Measurements from ENCODE around the gene CD3E. TPM values are rescaled to one million over a fixed set of nuclear protein-coding genes. Genes with fewer than 3 reads are reported as not detected.

The CD3E gene
- total and polyA plus RNA-seq, 2 experiments from 2014 or later, result not detected

DNA sequence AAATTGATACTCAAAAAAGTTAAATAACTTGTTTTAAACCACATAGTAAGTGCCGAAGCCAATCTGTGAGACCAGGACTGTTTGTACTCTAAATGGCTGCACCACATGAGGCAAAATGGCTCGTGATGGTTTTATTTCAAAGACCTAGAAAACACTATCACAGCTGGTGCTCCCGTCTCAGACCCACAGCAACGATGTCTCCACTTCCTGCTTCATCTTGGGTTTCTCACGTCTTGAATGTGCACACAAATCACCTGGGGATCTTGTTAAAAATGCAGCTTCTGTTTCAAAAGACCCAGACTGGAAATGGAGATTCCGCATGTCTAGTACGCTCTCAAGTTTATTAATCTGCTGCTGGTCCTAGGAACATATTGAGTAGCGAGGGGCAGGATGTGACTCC lies 1.2 kb downstream of the CD3E start:
- Histone ChIP-seq H4K20me1 (replicated peaks; ENCODE audit: insufficient read depth) (no peaks in the 10 kb centered on the region), H3K79me2 (replicated peaks; ENCODE audit: insufficient read depth) (no peaks in the 10 kb centered on the region), H3F3A (replicated peaks; ENCODE audit: low read depth) (no peaks in the 10 kb centered on the region), H3K27ac (ENCODE audit: low read depth) (no peak overlapping the region), H2AFZ (peak overlapping the region; percentile 15; the same call in 1 of the 2 replicates), H3K4me3 (no peak overlapping the region), H3K27me3 (ENCODE audit: insufficient read depth) (no peaks in the 10 kb centered on the region), H3K4me1 (ENCODE audit: insufficient read depth) (no peaks in the 10 kb centered on the region), H3K36me3 (ENCODE audit: insufficient read depth) (no peaks in the 10 kb centered on the region), H3K4me2 (no peak overlapping the region), H3K9me2 (ENCODE audit: insufficient read depth) (no peaks in the 10 kb centered on the region)
- Mint-ChIP-seq H3K36me3 (ENCODE audit: low read depth) (no peaks in the 10 kb centered on the region), H3K9me3 (no peaks in the 10 kb centered on the region), H3K4me3 (no peak overlapping the region), H3K27me3 (ENCODE audit: insufficient read depth, low read depth, poor library complexity) (no peaks in the 10 kb centered on the region), H3K4me1 (peaks cover 9% of the 10 kb centered on the region; the same call in 2 of the 3 replicates), H3K27ac (no peak overlapping the region)
- no peak for DNase-seq (ENCODE audit: low spot score)
- TF ChIP-seq STAT1 (IDR thresholded peaks at IDR 0.05; ENCODE audit: unreplicated experiment) (no peak), JUNB (IDR thresholded peaks at IDR 0.05; ENCODE audit: unreplicated experiment) (no peak)
- TF ChIP-seq, protein P1, sequence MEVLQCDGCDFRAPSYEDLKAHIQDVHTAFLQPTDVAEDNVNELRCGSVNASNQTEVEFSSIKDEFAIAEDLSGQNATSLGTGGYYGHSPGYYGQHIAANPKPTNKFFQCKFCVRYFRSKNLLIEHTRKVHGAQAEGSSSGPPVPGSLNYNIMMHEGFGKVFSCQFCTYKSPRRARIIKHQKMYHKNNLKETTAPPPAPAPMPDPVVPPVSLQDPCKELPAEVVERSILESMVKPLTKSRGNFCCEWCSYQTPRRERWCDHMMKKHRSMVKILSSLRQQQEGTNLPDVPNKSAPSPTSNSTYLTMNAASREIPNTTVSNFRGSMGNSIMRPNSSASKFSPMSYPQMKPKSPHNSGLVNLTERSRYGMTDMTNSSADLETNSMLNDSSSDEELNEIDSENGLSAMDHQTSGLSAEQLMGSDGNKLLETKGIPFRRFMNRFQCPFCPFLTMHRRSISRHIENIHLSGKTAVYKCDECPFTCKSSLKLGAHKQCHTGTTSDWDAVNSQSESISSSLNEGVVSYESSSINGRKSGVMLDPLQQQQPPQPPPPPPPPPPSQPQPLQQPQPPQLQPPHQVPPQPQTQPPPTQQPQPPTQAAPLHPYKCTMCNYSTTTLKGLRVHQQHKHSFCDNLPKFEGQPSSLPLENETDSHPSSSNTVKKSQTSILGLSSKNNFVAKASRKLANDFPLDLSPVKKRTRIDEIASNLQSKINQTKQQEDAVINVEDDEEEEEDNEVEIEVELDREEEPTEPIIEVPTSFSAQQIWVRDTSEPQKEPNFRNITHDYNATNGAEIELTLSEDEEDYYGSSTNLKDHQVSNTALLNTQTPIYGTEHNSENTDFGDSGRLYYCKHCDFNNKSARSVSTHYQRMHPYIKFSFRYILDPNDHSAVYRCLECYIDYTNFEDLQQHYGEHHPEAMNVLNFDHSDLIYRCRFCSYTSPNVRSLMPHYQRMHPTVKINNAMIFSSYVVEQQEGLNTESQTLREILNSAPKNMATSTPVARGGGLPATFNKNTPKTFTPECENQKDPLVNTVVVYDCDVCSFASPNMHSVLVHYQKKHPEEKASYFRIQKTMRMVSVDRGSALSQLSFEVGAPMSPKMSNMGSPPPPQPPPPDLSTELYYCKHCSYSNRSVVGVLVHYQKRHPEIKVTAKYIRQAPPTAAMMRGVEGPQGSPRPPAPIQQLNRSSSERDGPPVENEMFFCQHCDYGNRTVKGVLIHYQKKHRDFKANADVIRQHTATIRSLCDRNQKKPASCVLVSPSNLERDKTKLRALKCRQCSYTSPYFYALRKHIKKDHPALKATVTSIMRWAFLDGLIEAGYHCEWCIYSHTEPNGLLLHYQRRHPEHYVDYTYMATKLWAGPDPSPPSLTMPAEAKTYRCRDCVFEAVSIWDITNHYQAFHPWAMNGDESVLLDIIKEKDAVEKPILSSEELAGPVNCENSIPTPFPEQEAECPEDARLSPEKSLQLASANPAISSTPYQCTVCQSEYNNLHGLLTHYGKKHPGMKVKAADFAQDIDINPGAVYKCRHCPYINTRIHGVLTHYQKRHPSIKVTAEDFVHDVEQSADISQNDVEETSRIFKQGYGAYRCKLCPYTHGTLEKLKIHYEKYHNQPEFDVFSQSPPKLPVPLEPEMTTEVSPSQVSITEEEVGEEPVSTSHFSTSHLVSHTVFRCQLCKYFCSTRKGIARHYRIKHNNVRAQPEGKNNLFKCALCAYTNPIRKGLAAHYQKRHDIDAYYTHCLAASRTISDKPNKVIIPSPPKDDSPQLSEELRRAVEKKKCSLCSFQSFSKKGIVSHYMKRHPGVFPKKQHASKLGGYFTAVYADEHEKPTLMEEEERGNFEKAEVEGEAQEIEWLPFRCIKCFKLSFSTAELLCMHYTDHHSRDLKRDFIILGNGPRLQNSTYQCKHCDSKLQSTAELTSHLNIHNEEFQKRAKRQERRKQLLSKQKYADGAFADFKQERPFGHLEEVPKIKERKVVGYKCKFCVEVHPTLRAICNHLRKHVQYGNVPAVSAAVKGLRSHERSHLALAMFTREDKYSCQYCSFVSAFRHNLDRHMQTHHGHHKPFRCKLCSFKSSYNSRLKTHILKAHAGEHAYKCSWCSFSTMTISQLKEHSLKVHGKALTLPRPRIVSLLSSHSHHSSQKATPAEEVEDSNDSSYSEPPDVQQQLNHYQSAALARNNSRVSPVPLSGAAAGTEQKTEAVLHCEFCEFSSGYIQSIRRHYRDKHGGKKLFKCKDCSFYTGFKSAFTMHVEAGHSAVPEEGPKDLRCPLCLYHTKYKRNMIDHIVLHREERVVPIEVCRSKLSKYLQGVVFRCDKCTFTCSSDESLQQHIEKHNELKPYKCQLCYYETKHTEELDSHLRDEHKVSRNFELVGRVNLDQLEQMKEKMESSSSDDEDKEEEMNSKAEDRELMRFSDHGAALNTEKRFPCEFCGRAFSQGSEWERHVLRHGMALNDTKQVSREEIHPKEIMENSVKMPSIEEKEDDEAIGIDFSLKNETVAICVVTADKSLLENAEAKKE (CRISPR knock-in tag; IDR thresholded peaks at IDR 0.05), result no peak
- TF ChIP-seq, protein P2, sequence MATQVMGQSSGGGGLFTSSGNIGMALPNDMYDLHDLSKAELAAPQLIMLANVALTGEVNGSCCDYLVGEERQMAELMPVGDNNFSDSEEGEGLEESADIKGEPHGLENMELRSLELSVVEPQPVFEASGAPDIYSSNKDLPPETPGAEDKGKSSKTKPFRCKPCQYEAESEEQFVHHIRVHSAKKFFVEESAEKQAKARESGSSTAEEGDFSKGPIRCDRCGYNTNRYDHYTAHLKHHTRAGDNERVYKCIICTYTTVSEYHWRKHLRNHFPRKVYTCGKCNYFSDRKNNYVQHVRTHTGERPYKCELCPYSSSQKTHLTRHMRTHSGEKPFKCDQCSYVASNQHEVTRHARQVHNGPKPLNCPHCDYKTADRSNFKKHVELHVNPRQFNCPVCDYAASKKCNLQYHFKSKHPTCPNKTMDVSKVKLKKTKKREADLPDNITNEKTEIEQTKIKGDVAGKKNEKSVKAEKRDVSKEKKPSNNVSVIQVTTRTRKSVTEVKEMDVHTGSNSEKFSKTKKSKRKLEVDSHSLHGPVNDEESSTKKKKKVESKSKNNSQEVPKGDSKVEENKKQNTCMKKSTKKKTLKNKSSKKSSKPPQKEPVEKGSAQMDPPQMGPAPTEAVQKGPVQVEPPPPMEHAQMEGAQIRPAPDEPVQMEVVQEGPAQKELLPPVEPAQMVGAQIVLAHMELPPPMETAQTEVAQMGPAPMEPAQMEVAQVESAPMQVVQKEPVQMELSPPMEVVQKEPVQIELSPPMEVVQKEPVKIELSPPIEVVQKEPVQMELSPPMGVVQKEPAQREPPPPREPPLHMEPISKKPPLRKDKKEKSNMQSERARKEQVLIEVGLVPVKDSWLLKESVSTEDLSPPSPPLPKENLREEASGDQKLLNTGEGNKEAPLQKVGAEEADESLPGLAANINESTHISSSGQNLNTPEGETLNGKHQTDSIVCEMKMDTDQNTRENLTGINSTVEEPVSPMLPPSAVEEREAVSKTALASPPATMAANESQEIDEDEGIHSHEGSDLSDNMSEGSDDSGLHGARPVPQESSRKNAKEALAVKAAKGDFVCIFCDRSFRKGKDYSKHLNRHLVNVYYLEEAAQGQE (IDR thresholded peaks at IDR 0.05; ENCODE audit: unreplicated experiment), result no peak
- no peak for ATAC-seq
